NCI-H774 (cell line): ENCODE data around the gene EEF1A2.
"Not testable (repeated sequence)": the region's sequence is repeated elsewhere in the genome, so short reads cannot be mapped to it uniquely, and the experiment has no call there.

ENCODE experiments used
- DNase-seq: peaks from one replicate; lab custom pipeline; 2025; lab: John Stamatoyannopoulos, UW

EEF1A2 gene

GRCh38 chr20:63520504-63520933 lies 21.6 kb upstream of the EEF1A2 start, which contains the start of gene PPDPF:
PPDPF (plus strand) TSS chr20:63520765; CDS start chr20:63521309, 544 bp downstream.
- DNase-seq, result peak; percentile 68

- no peak for DNase-seq
Observed at GRCh38 chr20:63519668-63520503, 21.0 kb upstream of the EEF1A2 start.

- no peak for DNase-seq
Observed at GRCh38 chr20:63518946-63519667, 20.2 kb upstream of the EEF1A2 start.

- DNase-seq, result no peak
Observed at GRCh38 chr20:63518351-63518861, 19.5 kb upstream of the EEF1A2 start.

GRCh38 chr20:63517376-63518309 lies 18.8 kb upstream of the EEF1A2 start:
- DNase-seq, result no peak

GRCh38 chr20:63514520-63514919 lies 15.6 kb upstream of the EEF1A2 start:
- DNase-seq, result not testable (repeated sequence)

GRCh38 chr20:63513207-63513606 lies 14.3 kb upstream of the EEF1A2 start:
- no peak for DNase-seq

- DNase-seq, result peak; percentile 8
Observed at GRCh38 chr20:63509088-63509564, 10.2 kb upstream of the EEF1A2 start.

- no peak for DNase-seq
Observed at GRCh38 chr20:63508072-63508768, 9.3 kb upstream of the EEF1A2 start.

- no peak for DNase-seq
Observed at GRCh38 chr20:63507083-63507743, 8.3 kb upstream of the EEF1A2 start.

- no peak for DNase-seq
Observed at GRCh38 chr20:63505723-63506122, 6.8 kb upstream of the EEF1A2 start.

- no peak for DNase-seq
Observed at GRCh38 chr20:63505281-63505680, 6.4 kb upstream of the EEF1A2 start.

- no peak for DNase-seq
Observed at GRCh38 chr20:63504642-63505041, 5.8 kb upstream of the EEF1A2 start.

- no peak for DNase-seq
Observed at GRCh38 chr20:63503524-63503923, 4.6 kb upstream of the EEF1A2 start.

- no peak for DNase-seq
Observed at GRCh38 chr20:63502671-63503172, 3.8 kb upstream of the EEF1A2 start.

- DNase-seq, result peak; percentile 63
Observed at GRCh38 chr20:63501818-63502670, 3.2 kb upstream of the EEF1A2 start.

GRCh38 chr20:63500902-63501817 lies 2.3 kb upstream of the EEF1A2 start:
- no peak for DNase-seq
